ENCODE measurements around the gene CNR2.

Gene CNR2

DNA sequence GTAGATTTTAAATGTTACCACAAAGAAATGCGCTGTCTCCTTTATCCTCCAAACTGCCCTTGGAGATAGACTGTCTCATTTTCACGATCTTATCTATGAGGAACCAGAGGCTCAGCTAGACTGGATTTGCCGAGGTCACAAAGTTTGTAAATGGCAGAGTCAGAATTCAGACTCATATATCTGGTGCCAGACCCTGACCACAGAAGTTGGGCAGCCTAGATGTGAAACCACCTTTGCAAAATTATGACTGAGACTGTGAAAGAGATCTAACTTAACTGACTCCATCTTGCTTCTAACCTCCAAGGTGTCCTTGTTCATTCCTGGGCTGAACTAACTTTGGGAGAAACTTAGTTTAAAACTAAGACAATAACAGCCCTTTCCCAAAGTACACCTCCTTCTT, 14.1 kb downstream of the CNR2 start:
- no peak overlapping the region for H3K9ac ChIP-seq (ENCODE audit: low read length)
- no peaks in the 10 kb centered on the region for H3K9me3 ChIP-seq (ENCODE audit: control insufficient read depth, low read depth, low read length)
- H3K27me3 ChIP-seq (ENCODE audit: control insufficient read depth, insufficient read depth, low read length): peaks cover 34% of the 10 kb centered on the region
- H3K36me3 ChIP-seq (ENCODE audit: control insufficient read depth, low read depth, low read length): no peaks in the 10 kb centered on the region
- H3K27ac ChIP-seq (ENCODE audit: low read length): no peak overlapping the region
- no peak overlapping the region for H3K4me3 ChIP-seq (ENCODE audit: low read length)
- peaks cover 4% of the 10 kb centered on the region for H3K4me1 ChIP-seq (ENCODE audit: control insufficient read depth, low read depth, low read length)

DNA sequence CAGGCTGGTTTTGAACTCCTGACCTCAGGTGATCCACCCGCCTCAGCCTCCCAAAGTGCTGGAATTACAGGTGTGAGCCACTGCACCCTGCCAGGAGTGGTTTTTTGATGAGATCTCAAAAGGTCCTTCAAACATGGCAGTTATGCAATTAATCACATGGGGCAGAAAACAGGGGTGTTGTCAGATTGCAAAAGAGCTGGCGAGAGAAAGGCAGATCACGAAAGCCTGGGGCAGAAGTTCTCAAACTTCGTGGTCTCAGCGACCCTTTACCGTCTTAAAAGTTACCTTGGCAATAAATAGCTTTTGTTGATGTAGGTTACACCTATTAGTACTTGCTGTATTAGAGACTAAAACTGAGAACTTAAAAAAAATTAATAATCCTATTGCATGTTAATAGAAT, 16.1 kb downstream of the CNR2 start:
- no peak overlapping the region for H3K4me3 ChIP-seq (ENCODE audit: low read length)
- H3K9ac ChIP-seq (ENCODE audit: low read length): no peak overlapping the region
- H3K27ac ChIP-seq (ENCODE audit: low read length): no peak overlapping the region
- no peaks in the 10 kb centered on the region for H3K4me1 ChIP-seq (ENCODE audit: control insufficient read depth, low read depth, low read length)
- H3K27me3 ChIP-seq (ENCODE audit: control insufficient read depth, insufficient read depth, low read length): peaks cover 15% of the 10 kb centered on the region
- H3K36me3 ChIP-seq (ENCODE audit: control insufficient read depth, low read depth, low read length): no peaks in the 10 kb centered on the region
- no peaks in the 10 kb centered on the region for H3K9me3 ChIP-seq (ENCODE audit: control insufficient read depth, low read depth, low read length)

DNA sequence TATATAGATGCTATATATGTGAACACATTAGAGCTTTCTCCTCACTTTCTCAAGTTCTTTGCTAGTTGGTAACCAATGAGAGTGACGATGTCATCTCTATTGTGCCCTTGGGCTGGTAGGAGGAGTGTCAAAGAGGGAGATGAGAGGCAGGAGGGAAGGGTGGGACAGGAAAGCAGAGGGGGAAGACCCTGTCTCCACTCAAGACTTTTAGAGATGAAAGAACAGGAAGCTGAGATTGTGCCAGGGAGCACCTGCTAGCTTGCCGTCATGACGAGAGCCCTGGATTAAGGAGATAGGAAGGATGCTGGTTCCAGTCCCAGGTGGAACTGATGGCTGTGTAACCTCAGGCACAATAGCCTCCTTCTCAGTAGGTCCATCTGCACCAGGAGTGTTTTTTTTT, 16.7 kb downstream of the CNR2 start:
- no peaks in the 10 kb centered on the region for H3K36me3 ChIP-seq (ENCODE audit: control insufficient read depth, low read depth, low read length)

DNA sequence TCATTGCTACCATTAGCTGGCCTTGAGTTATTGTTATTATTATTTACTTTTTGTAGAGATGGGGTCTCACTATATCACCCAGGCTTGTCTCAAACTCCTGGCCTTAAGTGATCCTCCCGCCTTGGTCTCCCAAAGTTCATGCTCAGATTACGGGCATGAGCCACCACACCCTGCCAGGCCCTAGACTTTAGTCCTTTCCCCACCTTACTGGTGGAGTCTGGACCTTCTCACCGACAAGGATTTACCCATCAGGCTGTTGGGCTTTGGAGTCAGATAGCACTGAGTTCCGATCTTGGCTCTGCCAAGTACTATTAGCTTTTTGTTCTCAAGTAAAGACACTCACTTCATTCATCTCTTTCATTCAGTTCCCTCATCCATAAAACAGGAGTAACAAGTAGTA, 17.2 kb downstream of the CNR2 start:
- no peak overlapping the region for H3K27ac ChIP-seq (ENCODE audit: low read length)
- no peaks in the 10 kb centered on the region for H3K9me3 ChIP-seq (ENCODE audit: control insufficient read depth, low read depth, low read length)
- H3K4me1 ChIP-seq (ENCODE audit: control insufficient read depth, low read depth, low read length): no peaks in the 10 kb centered on the region
- H3K27me3 ChIP-seq (ENCODE audit: control insufficient read depth, insufficient read depth, low read length): peaks cover 4% of the 10 kb centered on the region
- H3K36me3 ChIP-seq (ENCODE audit: control insufficient read depth, low read depth, low read length): no peaks in the 10 kb centered on the region
- H3K9ac ChIP-seq (ENCODE audit: low read length): no peak overlapping the region
- H3K4me3 ChIP-seq (ENCODE audit: low read length): no peak overlapping the region

More for the DNA sequence above, 16.7 kb downstream of the CNR2 start:
- Histone ChIP-seq H3K27me3 (ENCODE audit: control insufficient read depth, insufficient read depth, low read length) (peaks cover 9% of the 10 kb centered on the region), H3K9me3 (ENCODE audit: control insufficient read depth, low read depth, low read length) (no peaks in the 10 kb centered on the region), H3K4me1 (ENCODE audit: control insufficient read depth, low read depth, low read length) (no peaks in the 10 kb centered on the region), H3K9ac (ENCODE audit: low read length) (no peak overlapping the region), H3K27ac (ENCODE audit: low read length) (no peak overlapping the region), H3K4me3 (ENCODE audit: low read length) (no peak overlapping the region)

DNA sequence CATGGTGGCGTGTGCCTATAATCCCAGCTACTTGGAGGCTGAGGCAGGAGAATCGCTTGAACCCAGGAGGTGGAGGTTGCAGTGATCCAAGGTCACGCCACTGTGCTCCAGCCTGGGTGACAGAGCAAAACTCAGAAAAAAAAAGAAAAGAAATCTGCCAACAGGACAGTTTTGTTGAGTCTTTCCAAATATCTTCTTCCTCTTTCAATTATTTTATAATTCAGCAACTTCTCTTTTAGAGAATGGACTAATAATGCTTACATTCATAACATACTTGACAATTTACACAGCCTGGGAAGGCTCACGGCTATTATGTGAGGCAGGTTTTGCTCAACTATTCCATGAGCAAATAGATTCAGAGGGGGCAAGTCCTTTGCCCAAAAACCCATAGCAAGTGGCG, 18.1 kb downstream of the CNR2 start:
- Histone ChIP-seq H3K36me3 (ENCODE audit: control insufficient read depth, low read depth, low read length) (no peaks in the 10 kb centered on the region), H3K4me3 (ENCODE audit: low read length) (no peak overlapping the region), H3K27me3 (ENCODE audit: control insufficient read depth, insufficient read depth, low read length) (no peaks in the 10 kb centered on the region), H3K4me1 (ENCODE audit: control insufficient read depth, low read depth, low read length) (no peaks in the 10 kb centered on the region), H3K27ac (ENCODE audit: low read length) (no peak overlapping the region), H3K9ac (ENCODE audit: low read length) (no peak overlapping the region), H3K9me3 (ENCODE audit: control insufficient read depth, low read depth, low read length) (no peaks in the 10 kb centered on the region)

DNA sequence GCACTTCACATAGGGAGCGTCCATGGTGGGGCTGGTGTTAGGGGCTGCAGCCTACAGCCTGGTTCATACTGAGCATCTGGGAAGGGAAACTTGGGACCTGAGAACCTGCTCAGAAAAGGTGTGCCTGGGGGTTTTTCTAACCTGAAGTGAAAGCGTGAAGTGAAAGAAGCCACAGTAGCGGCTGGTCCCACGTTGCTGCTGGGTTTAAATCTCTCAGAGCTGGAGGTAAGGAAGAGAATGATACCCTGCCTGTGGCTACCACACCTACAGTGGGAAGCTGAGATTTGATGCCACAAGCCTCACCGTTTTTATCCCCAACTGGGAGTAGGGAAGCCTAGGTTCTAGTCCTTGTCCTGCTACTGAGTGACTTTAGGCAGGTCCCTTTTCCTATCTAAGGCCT, 24.1 kb downstream of the CNR2 start:
- no peaks in the 10 kb centered on the region for H3K27me3 ChIP-seq (ENCODE audit: control insufficient read depth, insufficient read depth, low read length)
- H3K9me3 ChIP-seq (ENCODE audit: control insufficient read depth, low read depth, low read length): no peaks in the 10 kb centered on the region
- no peak overlapping the region for H3K9ac ChIP-seq (ENCODE audit: low read length)
- H3K4me3 ChIP-seq (ENCODE audit: low read length): no peak overlapping the region
- no peaks in the 10 kb centered on the region for H3K36me3 ChIP-seq (ENCODE audit: control insufficient read depth, low read depth, low read length)
- no peak overlapping the region for H3K27ac ChIP-seq (ENCODE audit: low read length)
- H3K4me1 ChIP-seq (ENCODE audit: control insufficient read depth, low read depth, low read length): no peaks in the 10 kb centered on the region

DNA sequence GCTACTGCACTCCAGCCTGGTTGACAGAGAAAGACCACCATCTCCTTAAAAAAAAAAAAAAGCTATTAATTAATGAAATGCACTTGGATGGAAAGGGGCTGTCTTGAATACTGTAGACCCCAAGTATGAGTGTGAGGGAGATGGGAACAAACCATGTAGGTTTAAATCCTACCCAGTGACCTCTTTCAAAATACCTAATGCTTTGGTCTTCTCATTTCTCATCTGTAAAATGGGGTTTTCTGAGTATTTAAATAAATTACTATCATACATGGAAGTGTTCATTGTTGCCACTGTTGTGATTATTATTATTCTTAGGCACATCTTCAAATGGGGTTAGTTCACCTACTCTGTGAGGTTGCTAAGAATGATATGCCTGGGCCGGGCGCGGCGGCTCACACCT, 27.9 kb downstream of the CNR2 start:
- Histone ChIP-seq H3K4me1 (ENCODE audit: control insufficient read depth, low read depth, low read length) (no peaks in the 10 kb centered on the region), H3K27me3 (ENCODE audit: control insufficient read depth, insufficient read depth, low read length) (no peaks in the 10 kb centered on the region), H3K9me3 (ENCODE audit: control insufficient read depth, low read depth, low read length) (no peaks in the 10 kb centered on the region), H3K9ac (ENCODE audit: low read length) (no peak overlapping the region), H3K27ac (ENCODE audit: low read length) (no peak overlapping the region), H3K36me3 (ENCODE audit: control insufficient read depth, low read depth, low read length) (no peaks in the 10 kb centered on the region), H3K4me3 (ENCODE audit: low read length) (no peak overlapping the region)

DNA sequence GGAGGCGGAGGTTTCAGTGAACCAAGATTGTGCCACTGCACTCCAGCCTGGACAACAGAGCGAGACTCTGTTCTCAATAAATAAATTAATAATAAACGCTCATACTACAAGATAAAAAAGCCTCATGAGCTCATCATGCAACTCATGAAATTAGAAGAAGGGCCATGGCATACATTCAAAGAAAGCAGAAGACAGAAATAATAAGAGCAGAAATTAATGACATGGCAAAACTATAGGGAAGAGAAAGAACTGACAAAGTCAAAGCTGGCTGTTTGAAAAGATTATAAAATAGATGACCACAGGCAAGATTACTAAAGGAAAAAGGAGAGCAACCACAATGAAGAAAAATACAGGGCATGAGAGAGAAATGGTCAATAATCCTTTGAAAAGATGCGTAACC, 30.4 kb downstream of the CNR2 start:
- Histone ChIP-seq H3K4me3 (ENCODE audit: low read length) (no peak overlapping the region), H3K36me3 (ENCODE audit: control insufficient read depth, low read depth, low read length) (no peaks in the 10 kb centered on the region), H3K9ac (ENCODE audit: low read length) (no peak overlapping the region), H3K27me3 (ENCODE audit: control insufficient read depth, insufficient read depth, low read length) (no peaks in the 10 kb centered on the region), H3K9me3 (ENCODE audit: control insufficient read depth, low read depth, low read length) (peaks cover 11% of the 10 kb centered on the region), H3K27ac (ENCODE audit: low read length) (no peak overlapping the region), H3K4me1 (ENCODE audit: control insufficient read depth, low read depth, low read length) (no peaks in the 10 kb centered on the region)

DNA sequence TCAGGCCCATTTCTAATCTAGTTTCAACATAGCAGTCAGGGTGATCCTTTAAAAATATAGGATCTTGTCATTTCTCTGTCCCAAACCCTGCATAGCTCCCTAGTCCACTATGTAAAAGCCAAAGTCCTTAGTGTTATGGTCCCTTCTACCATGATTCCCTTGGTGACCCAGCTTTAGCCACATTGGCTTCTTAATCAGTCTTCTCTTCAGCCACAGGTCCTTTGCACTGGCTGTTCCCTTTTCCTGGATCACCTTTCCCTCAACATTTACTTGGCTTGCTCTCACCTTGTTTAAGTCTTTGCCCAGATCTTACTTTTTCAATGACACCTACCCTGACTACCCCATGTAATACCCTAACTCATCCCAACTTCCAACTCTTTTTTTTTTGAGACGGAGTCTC, 33.4 kb downstream of the CNR2 start:
- no peak overlapping the region for H3K4me3 ChIP-seq (ENCODE audit: low read length)
- H3K27ac ChIP-seq (ENCODE audit: low read length): no peak overlapping the region
- no peaks in the 10 kb centered on the region for H3K27me3 ChIP-seq (ENCODE audit: control insufficient read depth, insufficient read depth, low read length)
- no peaks in the 10 kb centered on the region for H3K36me3 ChIP-seq (ENCODE audit: control insufficient read depth, low read depth, low read length)
- no peak overlapping the region for H3K9ac ChIP-seq (ENCODE audit: low read length)
- no peaks in the 10 kb centered on the region for H3K4me1 ChIP-seq (ENCODE audit: control insufficient read depth, low read depth, low read length)
- peaks cover 11% of the 10 kb centered on the region for H3K9me3 ChIP-seq (ENCODE audit: control insufficient read depth, low read depth, low read length)

DNA sequence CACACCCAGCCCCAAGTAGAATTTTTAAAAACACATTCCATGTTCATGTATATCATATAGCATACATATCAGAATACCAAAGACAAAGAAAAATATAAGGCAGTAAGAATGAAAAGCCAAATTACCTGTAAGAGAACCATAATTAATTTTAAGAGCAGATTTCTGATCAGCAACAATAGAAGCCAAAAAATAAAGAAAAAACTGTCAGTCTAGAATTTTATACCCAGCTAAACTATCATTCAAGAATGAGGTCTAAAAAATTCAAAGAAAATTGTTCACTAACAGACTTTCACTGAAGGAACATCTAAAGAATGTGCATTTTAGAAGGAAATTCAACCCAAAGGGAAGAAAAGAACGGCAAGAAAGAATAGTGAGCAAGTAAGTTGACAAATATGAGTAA, 34.5 kb downstream of the CNR2 start:
- no peak overlapping the region for H3K4me3 ChIP-seq (ENCODE audit: low read length)
- no peaks in the 10 kb centered on the region for H3K36me3 ChIP-seq (ENCODE audit: control insufficient read depth, low read depth, low read length)

DNA sequence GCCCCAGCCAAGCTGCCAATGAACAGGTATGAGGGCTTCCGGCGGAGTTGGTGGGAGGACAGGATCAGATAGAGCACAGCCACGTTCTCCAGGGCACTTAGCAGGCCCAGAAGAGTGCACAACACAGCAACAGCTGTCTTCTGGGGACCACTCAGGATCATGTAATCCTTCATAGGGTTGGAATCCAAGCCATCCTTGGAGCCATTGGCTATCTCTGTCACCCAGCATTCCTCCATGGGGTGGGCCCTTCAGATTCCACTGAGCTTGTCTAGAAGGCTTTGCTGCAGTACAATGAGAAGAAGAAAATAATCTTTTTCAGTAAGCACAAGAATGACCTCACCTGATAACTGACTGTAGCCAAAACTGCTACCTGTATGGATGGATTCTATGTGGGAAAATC, 37.8 kb downstream of the CNR2 start:
- Histone ChIP-seq H3K4me3 (ENCODE audit: low read length) (no peak overlapping the region), H3K9me3 (ENCODE audit: control insufficient read depth, low read depth, low read length) (peaks cover 11% of the 10 kb centered on the region), H3K27ac (ENCODE audit: low read length) (no peak overlapping the region), H3K36me3 (ENCODE audit: control insufficient read depth, low read depth, low read length) (no peaks in the 10 kb centered on the region), H3K4me1 (ENCODE audit: control insufficient read depth, low read depth, low read length) (no peaks in the 10 kb centered on the region), H3K9ac (ENCODE audit: low read length) (no peak overlapping the region), H3K27me3 (ENCODE audit: control insufficient read depth, insufficient read depth, low read length) (no peaks in the 10 kb centered on the region)

More for the DNA sequence above, 34.5 kb downstream of the CNR2 start:
- H3K9ac ChIP-seq (ENCODE audit: low read length): no peak overlapping the region
- H3K4me1 ChIP-seq (ENCODE audit: control insufficient read depth, low read depth, low read length): no peaks in the 10 kb centered on the region
- H3K27me3 ChIP-seq (ENCODE audit: control insufficient read depth, insufficient read depth, low read length): no peaks in the 10 kb centered on the region
- H3K9me3 ChIP-seq (ENCODE audit: control insufficient read depth, low read depth, low read length): peaks cover 11% of the 10 kb centered on the region
- H3K27ac ChIP-seq (ENCODE audit: low read length): no peak overlapping the region

DNA sequence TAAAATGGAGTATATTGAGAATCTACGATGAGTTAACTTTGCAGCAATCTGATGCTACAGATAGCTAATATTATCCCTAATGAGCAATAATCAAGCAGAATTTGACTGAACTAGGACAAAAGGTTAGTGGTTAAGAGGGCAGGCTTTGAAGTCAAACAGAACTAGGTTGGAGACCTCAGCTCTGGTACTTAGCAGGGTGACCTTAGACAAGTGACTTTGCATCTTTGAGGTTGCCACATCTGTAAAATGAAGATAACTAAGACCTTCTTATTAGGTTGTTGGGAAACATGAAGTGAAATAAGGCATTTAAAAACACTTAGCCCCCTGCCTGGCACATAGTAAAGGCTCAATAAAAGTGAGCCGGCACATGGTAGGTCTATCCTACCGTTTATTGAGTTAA, 40.7 kb downstream of the CNR2 start:
- Histone ChIP-seq H3K27me3 (ENCODE audit: control insufficient read depth, insufficient read depth, low read length) (peaks cover 20% of the 10 kb centered on the region), H3K4me3 (ENCODE audit: low read length) (no peak overlapping the region), H3K4me1 (ENCODE audit: control insufficient read depth, low read depth, low read length) (no peaks in the 10 kb centered on the region), H3K27ac (ENCODE audit: low read length) (no peak overlapping the region), H3K9me3 (ENCODE audit: control insufficient read depth, low read depth, low read length) (no peaks in the 10 kb centered on the region), H3K36me3 (ENCODE audit: control insufficient read depth, low read depth, low read length) (no peaks in the 10 kb centered on the region), H3K9ac (ENCODE audit: low read length) (no peak overlapping the region)
